NCI-H146 (cell line): Measurements from ENCODE around the gene MLX.
"Not testable (repeated sequence)": the region's sequence is repeated elsewhere in the genome, so short reads cannot be mapped to it uniquely, and the experiment has no call there.

Source experiments
- DNase-seq: peaks from one replicate; lab custom pipeline; 2025; lab: John Stamatoyannopoulos, UW

MLX gene

DNA sequence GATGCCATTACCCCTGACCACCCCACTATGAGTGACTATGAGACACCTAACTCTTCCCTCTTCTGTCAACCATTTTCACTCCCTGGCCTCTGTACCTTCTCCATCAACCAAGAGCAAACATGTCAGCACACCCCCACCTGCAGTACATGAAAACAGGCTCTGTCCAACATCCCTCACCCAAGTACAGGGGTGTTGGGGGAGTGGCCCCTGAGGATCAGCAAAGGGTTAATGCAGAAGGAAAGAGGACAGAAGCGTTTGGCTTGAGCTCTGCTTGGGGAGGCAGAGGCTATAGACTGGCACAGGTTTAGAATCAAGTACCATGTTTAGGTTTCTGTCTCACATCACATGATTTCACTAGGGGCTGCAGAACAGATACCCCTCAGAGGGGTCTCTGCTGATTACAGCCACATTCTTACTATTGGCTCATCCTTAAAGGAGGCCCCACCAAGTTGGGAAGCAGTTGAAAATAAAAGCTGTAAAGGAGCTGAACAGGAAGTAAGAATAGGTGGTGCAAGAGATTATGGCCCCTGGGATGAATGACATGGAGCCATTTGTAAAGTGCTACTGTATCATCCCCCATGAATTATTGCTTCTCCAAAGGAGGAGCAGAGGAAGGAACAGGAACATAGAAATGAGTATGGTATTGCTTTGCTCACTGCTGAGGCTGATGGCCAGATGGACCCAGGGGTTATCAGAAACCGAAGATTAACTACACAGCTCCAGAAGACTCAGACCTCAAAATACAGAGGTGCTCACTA, 13.1 kb downstream of the MLX start:
- DNase-seq: no peak

DNA sequence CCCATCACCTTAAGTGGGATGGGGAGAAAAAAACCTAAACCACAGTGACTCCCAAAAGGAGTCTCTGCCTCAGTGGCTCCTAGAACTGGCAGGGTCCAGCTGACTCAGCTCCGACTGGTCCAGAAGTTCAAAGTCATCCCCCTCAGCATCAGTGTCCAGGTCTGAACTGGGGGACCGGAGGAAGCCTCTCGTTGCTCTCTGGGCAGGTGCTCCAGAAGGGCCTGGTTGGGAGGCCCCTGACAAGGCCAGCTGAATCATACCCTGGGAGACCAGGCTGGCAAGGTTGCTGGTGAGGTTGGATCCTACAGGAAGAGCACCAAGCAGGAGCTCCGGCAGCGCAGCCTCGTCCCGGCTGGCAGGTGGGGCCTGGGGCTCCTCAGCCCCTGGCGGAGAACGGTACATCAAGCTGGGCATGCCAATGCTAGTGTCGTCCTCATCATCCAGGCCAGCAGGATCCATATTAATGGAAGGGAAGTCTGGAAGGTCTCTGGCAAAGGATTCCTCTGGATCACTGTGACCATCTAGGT, 14.9 kb downstream of the MLX start:
- no peak for DNase-seq

DNA sequence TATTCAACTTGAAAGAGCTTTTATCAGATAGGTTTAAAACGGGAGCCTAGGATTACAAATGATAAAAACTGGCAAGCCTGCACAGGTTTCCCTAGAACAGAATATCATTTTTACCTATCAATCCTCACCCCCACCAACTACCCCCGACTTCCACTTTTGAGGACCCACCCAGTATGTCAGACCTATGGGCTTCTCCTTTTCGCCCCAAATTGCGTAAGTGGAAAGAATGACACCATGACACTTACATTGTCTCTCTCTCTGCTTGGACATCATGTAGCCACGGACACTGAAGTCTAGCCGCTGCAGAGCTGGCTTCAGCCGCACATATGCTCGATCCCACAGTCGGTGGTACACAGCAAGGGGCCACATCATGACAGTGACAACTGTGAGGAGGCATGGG, 18.0 kb downstream of the MLX start:
- no peak for DNase-seq

DNA sequence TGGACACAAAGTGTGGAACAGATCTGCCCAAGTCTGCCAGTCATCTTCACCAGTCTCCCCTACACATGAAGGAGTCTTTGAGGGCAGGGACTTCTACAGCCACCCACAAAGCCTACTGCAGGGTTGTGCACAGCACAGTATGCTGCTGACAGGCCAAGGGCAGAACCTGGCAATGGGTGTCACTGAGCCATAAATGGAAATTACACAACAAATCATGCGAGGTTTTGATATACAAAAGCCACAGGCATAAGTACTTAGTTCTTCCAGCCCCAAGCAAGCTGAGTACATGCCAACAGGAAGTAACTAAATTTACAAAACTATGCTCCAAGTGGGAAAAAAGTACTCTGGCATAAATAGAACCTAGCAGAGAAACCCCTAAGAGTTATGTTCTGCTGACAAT, 18.5 kb downstream of the MLX start:
- DNase-seq: no peak

DNA sequence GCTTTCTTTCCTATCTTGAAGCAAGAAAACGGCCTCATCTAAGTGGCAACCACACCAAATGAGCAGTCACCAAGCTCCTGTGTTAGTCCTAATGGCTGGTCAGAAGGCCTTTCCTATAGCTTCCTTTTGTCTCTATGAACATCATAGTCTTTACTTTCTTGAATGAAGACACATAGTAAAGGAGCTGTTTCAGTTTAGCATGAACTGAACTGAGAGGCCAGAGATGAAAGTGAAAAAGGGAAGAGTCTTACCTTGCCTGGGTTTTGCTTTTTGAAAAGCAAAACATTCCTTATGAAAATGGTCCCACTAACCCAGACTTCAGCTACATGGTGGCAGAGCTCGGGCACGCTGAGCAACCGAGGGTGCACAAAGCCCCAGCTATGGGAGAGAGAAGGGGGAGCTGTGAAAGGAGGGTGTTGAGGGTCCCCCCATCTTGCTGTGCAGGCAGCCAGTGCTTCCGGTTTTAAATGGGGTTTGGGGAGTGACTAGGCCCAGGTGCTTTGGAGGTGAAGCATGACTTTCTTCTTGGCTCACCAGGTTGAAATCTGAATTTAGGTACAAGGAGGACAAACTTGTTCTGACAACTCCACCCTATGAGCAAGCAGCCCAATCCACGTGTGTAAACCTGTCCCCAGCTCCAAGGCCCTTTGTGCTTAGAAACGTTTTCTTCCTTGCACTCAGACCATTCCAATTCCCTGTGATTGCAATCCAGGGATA, 19.8 kb downstream of the MLX start:
- DNase-seq: no peak

DNA sequence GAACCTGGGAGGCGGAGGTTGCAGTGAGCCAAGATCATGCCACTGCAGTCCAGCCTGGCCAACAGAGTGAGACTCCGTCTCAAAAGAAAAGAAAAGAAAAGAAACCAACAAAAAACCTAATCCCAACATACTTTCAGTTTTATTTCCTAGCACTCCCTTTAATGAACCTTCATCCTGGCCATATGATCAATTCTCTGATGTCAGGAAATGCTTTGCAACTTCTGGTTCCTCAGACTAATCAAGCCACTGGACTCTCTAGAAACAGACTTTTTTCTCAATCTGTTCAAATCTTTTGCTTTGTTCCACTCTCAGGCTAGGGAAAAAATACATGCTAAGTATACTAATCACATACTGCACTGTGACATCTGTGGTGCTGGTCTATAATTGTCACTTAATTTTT, 24.0 kb downstream of the MLX start:
- DNase-seq: no peak

DNA sequence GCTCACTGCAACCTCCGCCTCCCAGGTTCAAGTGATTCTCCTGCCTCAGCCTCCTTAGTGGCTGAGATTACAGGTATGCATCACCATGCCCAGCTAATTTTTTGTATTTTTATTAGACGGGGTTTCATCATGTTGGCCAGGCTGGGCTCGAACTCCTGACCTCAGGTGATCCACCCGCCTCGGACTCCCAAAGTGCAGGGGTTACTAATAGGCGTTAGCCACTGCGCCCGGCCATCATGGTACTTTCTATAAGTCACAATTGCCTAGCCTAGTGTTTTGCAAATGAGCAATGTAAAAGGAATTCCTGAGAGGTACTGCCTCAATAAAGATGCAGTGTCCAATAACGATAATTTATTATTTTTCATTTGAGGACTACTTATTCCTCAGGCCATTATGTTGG, 24.5 kb downstream of the MLX start:
- no peak for DNase-seq

DNA sequence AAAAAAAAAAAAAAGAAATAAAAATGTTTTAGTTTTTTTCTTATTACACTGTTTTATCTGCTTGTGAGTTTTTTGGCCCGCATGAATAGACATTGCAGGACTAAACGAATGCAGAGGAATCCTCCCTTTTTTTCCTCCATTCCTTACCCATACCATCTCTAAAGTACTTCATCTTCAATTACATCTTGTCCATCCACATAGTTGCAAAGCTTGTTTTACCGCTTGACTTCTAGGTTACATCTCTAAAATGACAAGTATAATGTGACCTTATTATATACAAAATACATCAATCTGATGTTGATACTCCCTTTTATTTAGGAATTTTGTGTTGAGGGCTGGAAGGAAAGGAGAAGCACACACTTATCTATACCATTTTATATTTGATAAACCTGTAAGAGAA, 29.5 kb downstream of the MLX start:
- DNase-seq: no peak

DNA sequence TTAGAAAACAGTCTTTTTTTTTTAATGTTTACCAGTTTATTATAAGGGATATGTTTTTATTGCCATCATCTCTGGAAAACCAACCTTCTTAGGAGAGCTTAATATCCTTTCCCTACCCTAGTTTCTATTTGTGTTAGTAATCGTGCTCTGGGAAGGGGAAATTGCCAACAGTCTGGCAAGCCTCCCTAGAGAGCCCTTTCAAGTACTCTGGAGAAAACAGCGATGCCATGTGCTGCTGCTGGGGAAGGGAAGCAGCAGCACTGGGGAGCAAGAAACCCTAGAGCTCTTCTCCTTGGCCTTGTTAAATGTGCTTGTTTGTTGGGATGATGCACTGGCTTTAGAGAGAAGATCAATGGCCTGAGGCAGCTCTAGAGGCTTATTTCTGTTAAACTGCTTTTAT, 32.0 kb downstream of the MLX start:
- DNase-seq: no peak

DNA sequence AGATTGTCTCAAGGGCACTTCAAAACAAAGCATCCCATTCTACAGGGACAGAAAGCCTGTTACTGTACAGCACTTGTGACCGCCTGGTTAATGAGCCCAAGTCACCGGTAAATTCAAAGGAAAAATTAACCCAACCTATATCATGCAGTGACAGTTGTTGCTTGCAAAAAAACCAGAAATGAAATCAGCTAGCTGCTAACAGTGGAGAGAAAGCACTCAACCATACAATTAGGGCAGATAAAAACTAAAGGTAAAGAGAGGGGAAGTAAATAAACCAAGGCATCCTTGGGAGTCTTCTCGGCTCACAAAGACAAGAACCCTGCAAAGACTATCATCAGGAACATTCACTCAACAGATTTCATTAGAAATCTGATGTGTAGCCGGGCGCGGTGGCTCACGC, 36.4 kb downstream of the MLX start:
- no peak for DNase-seq

DNA sequence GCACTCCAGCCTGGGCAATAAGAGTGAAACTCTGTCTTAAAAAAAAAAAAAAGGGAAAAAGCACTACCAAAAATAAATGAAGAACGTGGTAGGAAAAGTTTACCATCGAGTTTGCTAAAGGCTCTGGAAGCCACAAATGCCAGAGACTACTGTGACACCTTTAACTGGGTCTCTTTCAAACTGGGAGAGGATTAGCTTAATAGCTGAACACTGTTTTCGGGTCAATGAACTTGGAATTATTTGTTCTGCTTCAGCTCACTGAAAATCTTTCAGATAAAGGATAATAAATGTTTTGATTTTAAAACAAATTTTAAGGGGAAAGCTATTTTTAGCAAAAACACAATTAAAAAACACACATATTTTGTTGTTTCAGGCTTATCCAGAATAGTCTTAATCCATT, 40.9 kb downstream of the MLX start:
- DNase-seq: no peak

DNA sequence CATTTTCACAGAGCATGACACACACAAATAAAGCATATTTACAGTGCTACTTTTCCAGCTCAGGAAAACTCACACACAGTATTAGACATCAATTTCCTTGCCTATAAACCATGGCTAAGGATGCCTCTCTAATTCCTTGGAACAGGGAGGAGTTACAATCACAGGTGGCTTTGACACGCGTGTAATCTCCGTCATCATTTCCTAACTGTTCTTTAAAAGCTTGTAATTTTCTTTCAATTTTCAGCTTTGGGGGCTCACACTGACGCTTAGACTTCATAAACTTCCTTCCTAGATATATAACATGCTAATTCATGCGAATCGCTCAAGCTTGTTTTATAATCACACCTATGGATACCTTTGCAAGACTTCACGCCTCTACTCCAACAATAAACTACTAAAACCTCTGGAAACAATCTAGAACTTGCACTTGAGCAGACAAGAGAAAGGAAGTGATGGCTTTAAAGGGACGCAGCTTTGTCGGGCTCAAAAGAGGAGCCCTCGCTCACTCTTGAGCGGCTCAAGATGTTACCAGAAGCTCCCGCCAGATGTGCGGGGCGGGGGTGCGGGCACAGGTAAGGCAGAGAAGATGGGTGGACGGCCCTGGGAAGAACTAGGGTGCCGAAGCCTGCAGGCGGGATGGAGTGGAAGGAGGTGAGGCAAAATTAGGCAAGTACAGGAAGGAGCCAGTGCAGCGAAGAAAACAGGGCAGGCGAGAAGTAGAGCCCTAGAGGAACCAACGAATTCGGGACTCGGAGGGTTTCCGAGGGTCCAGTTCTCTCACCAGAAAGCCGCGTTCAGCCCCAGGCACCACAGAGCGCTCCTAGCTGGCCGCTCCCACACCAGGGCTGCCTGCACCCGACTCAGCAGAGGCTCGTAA, 41.6 kb downstream of the MLX start:
- DNase-seq: peak; percentile 37

DNA sequence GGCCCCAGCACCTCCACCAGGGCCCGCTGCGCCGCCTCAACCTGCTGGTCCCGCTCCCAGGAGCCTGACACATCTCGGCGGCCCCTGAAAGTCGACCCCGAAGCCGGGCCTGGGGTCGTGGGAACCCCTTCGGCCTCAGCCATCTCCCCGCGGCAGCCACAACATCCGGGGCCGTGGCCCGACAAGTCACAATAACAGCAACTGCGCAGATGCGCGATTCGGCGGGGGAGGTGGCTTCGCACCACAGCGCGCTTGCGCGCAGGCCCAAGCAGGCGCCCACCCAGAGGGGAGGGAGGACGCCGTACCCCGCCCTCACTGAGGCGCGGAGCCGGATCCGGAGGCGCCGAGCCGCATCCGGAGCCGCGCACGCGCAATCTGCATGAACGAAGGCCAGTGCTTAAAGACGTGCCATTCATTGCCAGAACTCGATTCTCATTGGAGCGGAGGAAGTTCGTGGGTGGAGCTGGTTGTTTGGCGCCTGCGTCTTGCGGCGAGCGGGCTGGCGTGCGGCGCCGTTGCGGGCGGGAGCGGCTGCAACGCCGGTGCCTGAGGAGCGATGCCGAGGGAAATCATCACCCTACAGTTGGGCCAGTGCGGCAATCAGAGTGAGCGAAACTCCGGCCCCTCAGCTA, 42.4 kb downstream of the MLX start, which contains the start of the genes RETREG3 and TUBG1:
Gene RETREG3 (minus strand): TSS at position 193 of the 632 bp plus-strand sequence. CDS start 50 bp downstream, at position 143.
Gene TUBG1 (plus strand): TSS at position 502 of the 632 bp plus-strand sequence. CDS start 55 bp downstream, at position 557.
- DNase-seq: peak; percentile 99

DNA sequence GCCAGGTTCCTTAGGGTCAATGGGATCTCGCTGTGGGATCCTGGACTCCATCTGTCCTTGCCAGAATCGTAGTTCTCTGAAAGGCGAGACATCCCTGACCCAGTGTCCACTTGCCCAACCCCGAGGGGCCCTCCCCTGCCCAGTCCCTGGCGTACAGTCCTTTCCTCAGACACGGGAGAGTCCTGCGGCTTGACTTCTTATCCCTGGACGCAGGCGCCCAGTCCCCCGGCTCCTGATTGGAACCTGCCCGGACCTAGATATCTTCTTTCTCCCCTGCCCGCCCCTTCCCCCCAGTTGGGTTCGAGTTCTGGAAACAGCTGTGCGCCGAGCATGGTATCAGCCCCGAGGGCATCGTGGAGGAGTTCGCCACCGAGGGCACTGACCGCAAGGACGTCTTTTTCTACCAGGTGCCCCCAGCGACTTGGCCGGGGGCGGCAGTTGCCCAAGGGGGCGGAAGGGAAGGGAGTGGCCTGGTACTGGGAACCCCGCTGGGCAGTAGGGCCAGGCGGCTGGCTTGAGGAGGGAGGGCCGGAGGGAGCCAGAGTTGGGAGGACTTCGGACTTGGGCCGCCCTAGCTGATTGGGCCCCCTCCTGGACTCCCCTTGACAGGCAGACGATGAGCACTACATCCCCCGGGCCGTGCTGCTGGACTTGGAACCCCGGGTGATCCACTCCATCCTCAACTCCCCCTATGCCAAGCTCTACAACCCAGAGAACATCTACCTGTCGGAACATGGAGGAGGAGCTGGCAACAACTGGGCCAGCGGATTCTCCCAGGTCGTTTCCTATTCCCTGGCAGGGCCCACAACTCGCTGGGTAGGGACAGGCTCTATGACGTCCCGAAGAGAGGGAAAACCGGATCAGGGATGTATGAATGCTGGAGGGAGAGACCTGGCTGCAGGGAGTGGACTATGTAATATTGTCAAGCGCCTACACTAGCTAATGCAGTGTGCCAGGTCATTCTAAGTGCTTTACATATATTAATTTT, 43.2 kb downstream of the MLX start:
- peak; percentile 67 for DNase-seq

DNA sequence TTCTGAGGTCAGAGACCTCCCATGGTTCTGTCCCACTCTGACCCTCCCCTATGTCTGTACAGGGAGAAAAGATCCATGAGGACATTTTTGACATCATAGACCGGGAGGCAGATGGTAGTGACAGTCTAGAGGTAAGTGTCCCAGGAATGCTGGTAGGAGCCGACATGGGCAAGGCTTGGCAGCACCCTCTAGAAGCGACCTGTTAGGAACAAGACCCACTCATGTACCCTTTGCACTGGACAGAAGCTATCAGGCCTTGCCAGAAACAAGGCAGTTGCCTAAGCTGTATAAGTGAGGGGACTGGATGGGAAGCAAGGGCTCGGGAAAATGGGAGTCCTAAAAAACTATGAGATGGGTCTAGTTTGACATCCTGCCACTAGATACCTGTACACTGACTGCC, 45.1 kb downstream of the MLX start:
- no peak for DNase-seq

DNA sequence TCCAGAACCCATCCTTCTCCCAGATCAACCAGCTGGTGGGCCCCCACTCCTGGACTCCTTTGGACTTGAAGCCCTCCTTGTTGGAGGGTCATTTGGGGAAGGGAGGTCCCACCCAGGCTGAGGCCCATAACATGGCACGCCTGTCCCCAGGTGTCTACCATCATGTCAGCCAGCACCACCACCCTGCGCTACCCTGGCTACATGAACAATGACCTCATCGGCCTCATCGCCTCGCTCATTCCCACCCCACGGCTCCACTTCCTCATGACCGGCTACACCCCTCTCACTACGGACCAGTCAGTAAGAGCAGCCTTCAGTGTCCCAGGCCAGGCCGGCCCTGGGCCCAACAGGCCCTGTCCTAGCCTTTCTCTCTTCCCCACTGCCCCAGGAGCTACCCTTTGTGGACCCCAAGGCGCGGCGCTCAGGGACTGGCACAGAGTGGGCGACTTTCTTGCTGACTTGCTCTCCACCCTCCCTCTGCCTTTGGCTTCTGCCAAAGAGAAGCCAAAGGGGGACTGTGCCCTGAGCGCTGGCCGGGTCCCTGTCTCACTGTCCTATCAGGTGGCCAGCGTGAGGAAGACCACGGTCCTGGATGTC, 46.9 kb downstream of the MLX start:
- DNase-seq: no peak

DNA sequence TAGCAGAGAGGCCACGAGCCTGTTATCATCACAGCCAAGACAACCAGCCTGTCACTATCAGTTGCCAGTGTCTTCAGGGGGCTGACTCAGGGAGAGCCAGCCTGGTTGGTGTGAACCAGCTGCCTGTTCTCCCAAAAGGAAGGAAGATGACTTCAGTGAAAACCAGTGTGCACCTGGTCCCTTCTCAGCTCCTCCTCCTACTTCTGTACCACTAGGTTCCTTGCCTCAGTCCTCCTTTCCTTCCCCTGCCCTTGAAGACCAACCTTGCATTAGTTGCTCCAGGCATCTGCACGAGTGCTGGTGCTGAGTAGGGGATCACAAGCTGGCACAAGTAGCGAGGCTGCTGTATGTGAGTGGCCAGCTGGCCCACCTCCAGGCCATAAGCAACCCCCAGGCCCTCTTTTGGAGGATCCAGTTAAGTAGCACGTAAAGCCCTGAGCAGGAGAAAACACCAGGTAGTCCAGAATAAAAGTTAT, 51.1 kb downstream of the MLX start:
- no peak for DNase-seq

DNA sequence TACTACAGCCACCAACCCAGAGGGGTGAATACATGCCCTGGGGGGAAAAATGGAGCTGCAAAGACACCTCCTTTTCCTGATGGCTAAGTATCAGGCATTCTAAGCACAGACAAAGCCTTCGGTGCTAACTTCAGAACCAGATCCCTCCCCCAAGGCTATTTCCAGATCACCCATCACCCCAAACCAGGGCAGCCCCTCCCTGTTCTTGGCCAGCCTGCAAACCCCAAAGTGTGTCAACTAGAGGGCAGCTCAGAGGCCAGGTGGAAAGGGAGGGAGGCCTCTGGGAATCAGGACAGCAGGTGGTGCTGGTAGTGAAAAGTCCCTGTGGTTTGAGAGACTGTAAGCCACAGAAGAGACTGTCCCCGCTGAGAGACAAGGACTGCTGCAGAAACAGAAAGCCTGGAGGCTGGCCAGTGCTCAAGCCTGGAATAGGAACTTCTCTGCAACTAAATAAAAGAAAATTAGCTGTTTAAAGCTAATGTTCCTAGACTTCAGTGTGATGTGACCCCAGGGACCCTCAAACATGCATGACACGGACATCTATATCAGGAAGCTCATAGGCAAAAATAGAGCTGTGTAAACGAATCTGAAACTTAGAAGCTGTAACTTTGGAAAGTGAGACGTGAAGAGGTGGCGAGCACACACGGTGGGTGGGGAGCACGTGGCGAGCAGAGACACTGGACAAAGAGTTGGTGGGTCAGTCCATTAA, 51.7 kb downstream of the MLX start:
- peak; percentile 41 for DNase-seq

DNA sequence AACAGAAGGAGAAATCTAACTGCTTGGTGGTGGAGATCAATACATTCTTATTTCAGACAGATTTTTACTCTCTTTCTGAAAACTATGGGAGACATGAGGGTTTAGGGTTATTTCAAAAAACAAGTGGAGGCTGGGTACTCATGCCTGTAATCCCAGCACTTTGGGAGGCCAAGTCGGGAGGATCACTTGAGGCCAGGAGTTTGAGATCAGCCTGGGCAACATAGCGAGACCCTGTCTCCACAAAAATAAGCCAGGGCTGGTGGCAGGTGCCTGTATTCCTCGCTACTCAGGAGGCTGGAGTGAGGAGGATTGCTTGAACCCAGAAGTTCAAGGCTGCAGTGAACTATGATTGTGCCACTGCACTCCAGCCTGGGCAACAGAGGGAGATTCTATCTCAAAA, 55.1 kb downstream of the MLX start:
- not testable (repeated sequence) for DNase-seq
